Measurements from ENCODE around the gene RFWD3. TPM values are rescaled to one million over a fixed set of nuclear protein-coding genes. Genes with fewer than 3 reads are reported as not detected.
"Not testable (repeated sequence)": the region's sequence is repeated elsewhere in the genome, so short reads cannot be mapped to it uniquely, and the experiment has no call there.

The RFWD3 gene
- total RNA-seq, 1 donor from 2014 or later, result 29.7 TPM

GRCh38 chr16:74667255-74667700 lies 601 bp upstream of the RFWD3 start:
- no peak for DNase-seq (ENCODE audit: low spot score)

GRCh38 chr16:74666010-74666421 lies 661 bp downstream of the RFWD3 start:
- no peak for DNase-seq (ENCODE audit: low spot score)

GRCh38 chr16:74661064-74661463 lies 5.6 kb downstream of the RFWD3 start:
- DNase-seq (ENCODE audit: low spot score), result no peak

GRCh38 chr16:74660383-74660782 lies 6.3 kb downstream of the RFWD3 start:
- no peak for DNase-seq (ENCODE audit: low spot score)

- DNase-seq (ENCODE audit: low spot score), result no peak
Observed at GRCh38 chr16:74659041-74659440, 7.6 kb downstream of the RFWD3 start.

GRCh38 chr16:74657870-74658642 lies 8.6 kb downstream of the RFWD3 start:
- DNase-seq (ENCODE audit: low spot score), result no peak

GRCh38 chr16:74654536-74655050 lies 12.1 kb downstream of the RFWD3 start:
- no peak for DNase-seq (ENCODE audit: low spot score)

GRCh38 chr16:74652883-74653282 lies 13.8 kb downstream of the RFWD3 start:
- not testable (repeated sequence) for DNase-seq (ENCODE audit: low spot score)

- no peak for DNase-seq (ENCODE audit: low spot score)
Observed at GRCh38 chr16:74652249-74652648, 14.4 kb downstream of the RFWD3 start.

GRCh38 chr16:74651841-74652240 lies 14.8 kb downstream of the RFWD3 start:
- DNase-seq (ENCODE audit: low spot score), result no peak

GRCh38 chr16:74650966-74651567 lies 15.6 kb downstream of the RFWD3 start:
- DNase-seq (ENCODE audit: low spot score), result no peak

GRCh38 chr16:74649839-74650504 lies 16.7 kb downstream of the RFWD3 start:
- no peak for DNase-seq (ENCODE audit: low spot score)

- DNase-seq (ENCODE audit: low spot score), result no peak
Observed at GRCh38 chr16:74641969-74642368, 24.7 kb downstream of the RFWD3 start.

GRCh38 chr16:74637742-74638453 lies 28.8 kb downstream of the RFWD3 start:
- no peak for DNase-seq (ENCODE audit: low spot score)

- DNase-seq (ENCODE audit: low spot score), result no peak
Observed at GRCh38 chr16:74635303-74635702, 31.4 kb downstream of the RFWD3 start.

GRCh38 chr16:74633686-74634085 lies 33.0 kb downstream of the RFWD3 start:
- no peak for DNase-seq (ENCODE audit: low spot score)

- DNase-seq (ENCODE audit: low spot score), result no peak
Observed at GRCh38 chr16:74627506-74628220, 39.0 kb downstream of the RFWD3 start.

GRCh38 chr16:74626741-74627416 lies 39.8 kb downstream of the RFWD3 start:
- DNase-seq (ENCODE audit: low spot score), result no peak

- DNase-seq (ENCODE audit: low spot score), result no peak
Observed at GRCh38 chr16:74625500-74626350, 41.0 kb downstream of the RFWD3 start.

GRCh38 chr16:74623839-74624235 lies 42.8 kb downstream of the RFWD3 start:
- DNase-seq (ENCODE audit: low spot score), result no peak

All from ureter (tissue), 1 donor.